PC-3 (cell line): ENCODE data around the gene NPIPA2.
"Not testable (repeated sequence)": the region's sequence is repeated elsewhere in the genome, so short reads cannot be mapped to it uniquely, and the experiment has no call there.

Experiments used
- EZH2 ChIP-seq: fragments of 300-600 bp; sonication (generic); IDR thresholded peaks from one replicate; pipeline ENCODE4 v1.6.1; 2017; ENCODE audit warnings: antibody characterized with exemption, mild to moderate bottlenecking, low read length; ENCODE audit not compliant: unreplicated experiment
- EZH2phosphoT487 ChIP-seq: fragments of 300-600 bp; sonication (generic); IDR thresholded peaks from 2 replicates; pipeline ENCODE4 v1.6.1; 2018; ENCODE audit warnings: mild to moderate bottlenecking, antibody characterized with exemption, low read length, borderline replicate concordance
- TF ChIP-seq, protein P1 (sequence below): fragments of 300-600 bp; sonication (generic); conservative IDR thresholded peaks from 2 replicates; pipeline ENCODE4 v1.5.1; 2017; ENCODE audit warnings: antibody characterized with exemption, low read depth, mild to moderate bottlenecking, low read length

DNA sequence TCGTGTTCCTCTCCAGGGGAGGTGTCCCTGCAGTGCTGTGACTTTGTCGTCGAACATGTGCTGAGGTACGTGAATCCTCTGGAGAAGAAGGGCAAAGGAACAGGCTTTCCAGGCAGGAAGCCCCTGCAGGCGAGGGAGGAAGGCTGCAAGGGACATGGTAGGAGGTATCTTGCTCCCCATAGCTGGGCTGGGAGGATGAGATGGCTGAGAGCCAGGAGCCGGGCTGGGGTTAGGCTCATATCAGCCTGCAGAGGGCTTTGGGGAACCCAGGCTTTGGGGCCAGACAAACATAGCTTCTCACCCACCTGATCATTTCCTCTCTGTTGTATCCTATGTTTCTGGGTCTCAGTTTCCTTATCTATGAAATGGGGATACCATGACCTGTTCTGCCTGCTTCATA, 34.4 kb downstream of the NPIPA2 start:
- TF ChIP-seq, protein P1, sequence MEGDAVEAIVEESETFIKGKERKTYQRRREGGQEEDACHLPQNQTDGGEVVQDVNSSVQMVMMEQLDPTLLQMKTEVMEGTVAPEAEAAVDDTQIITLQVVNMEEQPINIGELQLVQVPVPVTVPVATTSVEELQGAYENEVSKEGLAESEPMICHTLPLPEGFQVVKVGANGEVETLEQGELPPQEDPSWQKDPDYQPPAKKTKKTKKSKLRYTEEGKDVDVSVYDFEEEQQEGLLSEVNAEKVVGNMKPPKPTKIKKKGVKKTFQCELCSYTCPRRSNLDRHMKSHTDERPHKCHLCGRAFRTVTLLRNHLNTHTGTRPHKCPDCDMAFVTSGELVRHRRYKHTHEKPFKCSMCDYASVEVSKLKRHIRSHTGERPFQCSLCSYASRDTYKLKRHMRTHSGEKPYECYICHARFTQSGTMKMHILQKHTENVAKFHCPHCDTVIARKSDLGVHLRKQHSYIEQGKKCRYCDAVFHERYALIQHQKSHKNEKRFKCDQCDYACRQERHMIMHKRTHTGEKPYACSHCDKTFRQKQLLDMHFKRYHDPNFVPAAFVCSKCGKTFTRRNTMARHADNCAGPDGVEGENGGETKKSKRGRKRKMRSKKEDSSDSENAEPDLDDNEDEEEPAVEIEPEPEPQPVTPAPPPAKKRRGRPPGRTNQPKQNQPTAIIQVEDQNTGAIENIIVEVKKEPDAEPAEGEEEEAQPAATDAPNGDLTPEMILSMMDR: not testable (repeated sequence)
- not testable (repeated sequence) for TF ChIP-seq EZH2, EZH2phosphoT487
